GM12892 (cell line): ENCODE results near the gene MEGF11.

Source experiments
- POLR2A ChIP-seq: IDR thresholded peaks from 2 replicates; pipeline ENCODE4 v1.6.1; 2011; ENCODE audit warnings: low read depth, low read length, control low read depth
- POLR2AphosphoS5 ChIP-seq: IDR thresholded peaks from 2 replicates; pipeline ENCODE4 v1.6.1; 2011; ENCODE audit warnings: low read depth, low read length, control low read depth
- TAF1 ChIP-seq: IDR thresholded peaks from 2 replicates; pipeline ENCODE4 v1.6.1; 2011; ENCODE audit warnings: low read depth, mild to moderate bottlenecking, control low read depth, low read length, borderline replicate concordance

GRCh38 chr15:65914386-65914785 lies 339.2 kb downstream of the MEGF11 start:
- TF ChIP-seq TAF1 (no peak), POLR2AphosphoS5 (no peak), POLR2A (no peak)
